HG03159 (cell line): ENCODE results near the gene MTSS2.
"Not testable (repeated sequence)": the region's sequence is repeated elsewhere in the genome, so short reads cannot be mapped to it uniquely, and the experiment has no call there.

Source experiments
- ATAC-seq: cut with Tn5 transposase; IDR thresholded peaks from one replicate; pipeline ENCODE4 v1.9.1; 2021; ENCODE audit warnings: mild to moderate bottlenecking, moderate library complexity; ENCODE audit not compliant: unreplicated experiment

The MTSS2 gene

GRCh38 chr16:70656712-70657263 is 29.1 kb downstream of the MTSS2 start:
- ATAC-seq: no peak

- no peak for ATAC-seq
Observed at GRCh38 chr16:70656065-70656711, 29.7 kb downstream of the MTSS2 start.

- no peak for ATAC-seq
Observed at GRCh38 chr16:70653809-70654771, 31.8 kb downstream of the MTSS2 start.

GRCh38 chr16:70653406-70653805 is 32.4 kb downstream of the MTSS2 start:
- ATAC-seq: no peak

- no peak for ATAC-seq
Observed at GRCh38 chr16:70652322-70652721, 33.5 kb downstream of the MTSS2 start.

GRCh38 chr16:70651524-70651923 is 34.3 kb downstream of the MTSS2 start:
- ATAC-seq: no peak

- ATAC-seq: no peak
Observed at GRCh38 chr16:70650216-70650615, 35.6 kb downstream of the MTSS2 start.

- no peak for ATAC-seq
Observed at GRCh38 chr16:70649300-70649699, 36.6 kb downstream of the MTSS2 start.

- no peak for ATAC-seq
Observed at GRCh38 chr16:70648606-70649005, 37.2 kb downstream of the MTSS2 start.

- ATAC-seq: no peak
Observed at GRCh38 chr16:70647441-70648359, 38.2 kb downstream of the MTSS2 start.

- ATAC-seq: no peak
Observed at GRCh38 chr16:70646260-70647241, 39.3 kb downstream of the MTSS2 start, which contains the start of gene IL34. IL34 (plus strand) TSS chr16:70646559; CDS start chr16:70646948, 389 bp downstream.

GRCh38 chr16:70644763-70645597 is 40.9 kb downstream of the MTSS2 start:
- no peak for ATAC-seq

GRCh38 chr16:70643264-70643663 is 42.6 kb downstream of the MTSS2 start:
- not testable (repeated sequence) for ATAC-seq

- ATAC-seq: no peak
Observed at GRCh38 chr16:70642633-70643032, 43.2 kb downstream of the MTSS2 start.

GRCh38 chr16:70638814-70639792 is 46.8 kb downstream of the MTSS2 start:
- no peak for ATAC-seq
